B cell (primary cell): ENCODE results near the gene UBA7. TPM values are rescaled to one million over a fixed set of nuclear protein-coding genes. Genes with fewer than 3 reads are reported as not detected.

Source experiments
- ATAC-seq: fragments of 200-7000 bp; cut with Tn5 transposase; one replicate; pipeline ENCODE4 v1.10.0; 2021; ENCODE audit warnings: low read depth, mild to moderate bottlenecking, moderate number of reproducible peaks, moderate library complexity
- CTCF ChIA-PET: fragments of 350-600 bp; sonication (Branson Sonifier 250); formaldehyde crosslinking; loops from one replicate; lab custom pipeline; 2021; ENCODE audit warnings: antibody characterized with exemption, inconsistent platforms; lab: Charles Lee
- POLR2A ChIA-PET: fragments of 350-600 bp; sonication (Branson Sonifier 250); formaldehyde crosslinking; loops from one replicate; lab custom pipeline; 2021; ENCODE audit warnings: antibody characterized with exemption; lab: Charles Lee
- DNase-seq: peaks from one replicate; pipeline ENCODE4 v3.0.0; 2013
- H2AFZ ChIP-seq: 2 replicates; pipeline ENCODE4 v1.6.1; 2012; ENCODE audit warnings: mild to moderate bottlenecking, low read depth, low read length; ENCODE audit not compliant: insufficient read depth, poor library complexity, severe bottlenecking
- H3K27ac ChIP-seq, 2 donors: 1 replicate in 1 of 2; 2 replicates in 1 of 2; pipeline ENCODE4 v1.5.1; 2012 to 2013; ENCODE audit warnings: low read length in 2 of 2, mild to moderate bottlenecking in 2 of 2, moderate library complexity in 1 of 2
- H3K27me3 ChIP-seq, 4 experiments: fragments of 200-600 bp in 1 of 4; sonication (generic) in 1 of 4; replicated peaks in 1 of 4; 1 replicate in 2 of 4; 2 replicates in 2 of 4; pipeline versions ENCODE4 v1.6.1 to v1.7.0; 2013 to 2016; ENCODE audit warnings: low read length in 3 of 4, mild to moderate bottlenecking in 2 of 4, mixed read lengths in 1 of 4, moderate library complexity in 1 of 4; ENCODE audit not compliant: insufficient read depth in 4 of 4, control insufficient read depth in 3 of 4; ENCODE audit errors: control extremely low read depth in 1 of 4
- H3K36me3 ChIP-seq, 2 experiments: replicated peaks in 1 of 2; 1 replicate in 1 of 2; 2 replicates in 1 of 2; pipeline versions ENCODE4 v1.6.1 to v1.7.1; 2013; ENCODE audit warnings: low read length in 1 of 2; ENCODE audit not compliant: insufficient read depth in 2 of 2, control insufficient read depth in 1 of 2; ENCODE audit errors: control extremely low read depth in 1 of 2, extremely low read depth in 1 of 2
- H3K4me1 ChIP-seq, 2 donors: fragments of 200-600 bp in 1 of 2; sonication (generic) in 1 of 2; 1 replicate in 1 of 2; 2 replicates in 1 of 2; pipeline versions ENCODE4 v1.5.1 to v1.6.1; 2013 to 2017; ENCODE audit warnings: low read length in 2 of 2; ENCODE audit not compliant: control insufficient read depth in 2 of 2, insufficient read depth in 2 of 2
- H3K4me2 ChIP-seq: replicated peaks from 2 replicates; pipeline ENCODE3; 2012; ENCODE audit warnings: mild to moderate bottlenecking, low read depth, low read length; ENCODE audit not compliant: poor library complexity, severe bottlenecking
- H3K4me3 ChIP-seq, 5 experiments: fragments of 200-600 bp in 1 of 5; sonication (generic) in 1 of 5; 1 replicate in 3 of 5; 2 replicates in 2 of 5; pipeline versions ENCODE4 v1.5.1 to v1.7.0; 2011 to 2016; ENCODE audit warnings: low read length in 4 of 5, mild to moderate bottlenecking in 4 of 5, low read depth in 2 of 5, control low read depth in 1 of 5, moderate library complexity in 1 of 5; ENCODE audit not compliant: insufficient read depth in 1 of 5; ENCODE audit errors: control extremely low read depth in 1 of 5, extremely low read depth in 1 of 5
- H3K79me2 ChIP-seq: fragments of 200-600 bp; sonication (generic); one replicate; pipeline ENCODE4 v1.6.0; 2016; ENCODE audit warnings: low read length; ENCODE audit not compliant: control insufficient read depth, insufficient read depth
- H3K9ac ChIP-seq: fragments of 200-600 bp; sonication (generic); 2 replicates; pipeline ENCODE4 v1.6.1; 2017; ENCODE audit warnings: mild to moderate bottlenecking, low read length, moderate library complexity
- H3K9me3 ChIP-seq, 3 donors: one replicate each; pipeline versions ENCODE4 v1.6.1 to v1.7.1; 2013; ENCODE audit warnings: low read length in 2 of 3; ENCODE audit not compliant: control insufficient read depth in 2 of 3, insufficient read depth in 1 of 3; ENCODE audit errors: control extremely low read depth in 1 of 3
- H4K20me1 ChIP-seq: 2 replicates; pipeline ENCODE4 v1.6.0; 2012; ENCODE audit warnings: mild to moderate bottlenecking, low read length; ENCODE audit not compliant: insufficient read depth, control insufficient read depth, poor library complexity, severe bottlenecking
- H3K27ac Mint-ChIP-seq: one replicate; pipeline ENCODE4 v1.8.0; 2021; ENCODE audit warnings: mixed read lengths
- H3K27me3 Mint-ChIP-seq: one replicate; pipeline ENCODE4 v1.8.0; 2021; ENCODE audit warnings: mixed read lengths
- H3K4me1 Mint-ChIP-seq: one replicate; pipeline ENCODE4 v1.8.0; 2021; ENCODE audit warnings: mixed read lengths
- H3K4me3 Mint-ChIP-seq: one replicate; pipeline ENCODE4 v1.8.0; 2021; ENCODE audit warnings: mixed read lengths
- H3K9me3 Mint-ChIP-seq: one replicate; pipeline ENCODE4 v1.8.0; 2022; ENCODE audit warnings: mixed read lengths; ENCODE audit not compliant: insufficient read depth
- CTCF ChIP-seq: fragments of 200-600 bp; IDR thresholded peaks from one replicate; pipeline ENCODE4 v1.8.0; 2022; ENCODE audit warnings: antibody characterized with exemption, mild to moderate bottlenecking
- EZH2 ChIP-seq: IDR thresholded peaks from 2 replicates; pipeline ENCODE4 v1.6.1; 2012; ENCODE audit warnings: borderline replicate concordance, low read depth, mild to moderate bottlenecking, moderate library complexity, low read length; ENCODE audit not compliant: insufficient read depth, poor library complexity, severe bottlenecking
- WGBS: methylation state at CpG from one replicate; pipeline ENCODE4 v1.1.5; 2013; ENCODE audit warnings: missing lambda C conversion rate; ENCODE audit not compliant: insufficient coverage; 5-methylcytosine and 5-hydroxymethylcytosine counted together
- intact Hi-C: fragments of 100-400 bp; cut with micrococcal nuclease; formaldehyde crosslinking; loops from one replicate; pipeline ENCODE4 v1.10.0; 2022
- polyA plus RNA-seq: library from polyadenylated mRNA; depleted of rRNA; stranded (reverse); fragments of >200 nt; gene quantifications from 2 replicates; pipeline ENCODE4 v1.2.3, GENCODE V29; 2012
- total RNA-seq, 2 donors: library from RNA; stranded (reverse); fragments of 120-200 nt in 1 of 2; gene quantifications; 1 replicate in 1 of 2; 2 replicates in 1 of 2; pipeline versions ENCODE4 v1.2.3 to v1.2.4, GENCODE V29; 2013 to 2022

Gene UBA7
- total and polyA plus RNA-seq, 2 donors (not counting 1 experiment from before 2014, with no cell fraction given), result 418 to 943 TPM

GRCh38 chr3:49804141-49805041, 9.4 kb downstream of the UBA7 start:
- Histone ChIP-seq H3K36me3 (peaks cover 0 to 20% of the 10 kb centered on the region in 2 experiments), H3K4me3 (peak overlapping the region; percentile 8 to 99 (median 95)), H3K4me1 (peaks cover 51 to 62% of the 10 kb centered on the region in 2 donors), H2AFZ (peak overlapping the region; percentile 90), H4K20me1 (no peaks in the 10 kb centered on the region), H3K27me3 (no peaks in the 10 kb centered on the region), H3K79me2 (peaks cover 10% of the 10 kb centered on the region), H3K4me2 (peak overlapping the region; percentile 99), H3K9me3 (no peaks in the 10 kb centered on the region), H3K27ac (peak overlapping the region; percentile 91 to 97), H3K9ac (peak overlapping the region; percentile 98)
- DNase-seq, result peak; percentile 63
- Mint-ChIP-seq H3K9me3 (no peaks in the 10 kb centered on the region), H3K27ac (peak overlapping the region; percentile 98), H3K27me3 (peaks cover 5% of the 10 kb centered on the region), H3K4me1 (peaks cover 64% of the 10 kb centered on the region), H3K4me3 (peak overlapping the region; percentile 86)
- WGBS, result 17% methylated on average over 24 of the region's 26 CpGs
- ChIA-PET CTCF (interaction anchor here (0.6 to 15.1 kb wide), 9 partner anchors 11 to 286 kb away, joined by 3 to 547 read pairs (median 3); partner anchors contain the start of gene UBA7), POLR2A (interaction anchor here (0.6 to 5.0 kb wide), 14 partner anchors 9 to 758 kb away, joined by 3 to 99 read pairs (median 6); partner anchors contain the start of genes AMIGO3, GMPPB, IP6K1 and MON1A)
- intact Hi-C loops, result loop anchor here (1.0 to 5.0 kb wide), 2 partner anchors 9 to 423 kb away; partner anchors contain the start of gene UBA7
- no peak for ATAC-seq
- TF ChIP-seq EZH2, result no peak
- TF ChIP-seq CTCF, result no peak
